HUDEP-2 (cell line): Measurements from ENCODE around the gene JAK1.

Experiments used
- DNase-seq, 76 experiments: peaks; one replicate each; lab custom pipeline; 2025; ENCODE audit not compliant: unreplicated experiment in 76 of 76; lab: John Stamatoyannopoulos, UW

The JAK1 gene

DNA sequence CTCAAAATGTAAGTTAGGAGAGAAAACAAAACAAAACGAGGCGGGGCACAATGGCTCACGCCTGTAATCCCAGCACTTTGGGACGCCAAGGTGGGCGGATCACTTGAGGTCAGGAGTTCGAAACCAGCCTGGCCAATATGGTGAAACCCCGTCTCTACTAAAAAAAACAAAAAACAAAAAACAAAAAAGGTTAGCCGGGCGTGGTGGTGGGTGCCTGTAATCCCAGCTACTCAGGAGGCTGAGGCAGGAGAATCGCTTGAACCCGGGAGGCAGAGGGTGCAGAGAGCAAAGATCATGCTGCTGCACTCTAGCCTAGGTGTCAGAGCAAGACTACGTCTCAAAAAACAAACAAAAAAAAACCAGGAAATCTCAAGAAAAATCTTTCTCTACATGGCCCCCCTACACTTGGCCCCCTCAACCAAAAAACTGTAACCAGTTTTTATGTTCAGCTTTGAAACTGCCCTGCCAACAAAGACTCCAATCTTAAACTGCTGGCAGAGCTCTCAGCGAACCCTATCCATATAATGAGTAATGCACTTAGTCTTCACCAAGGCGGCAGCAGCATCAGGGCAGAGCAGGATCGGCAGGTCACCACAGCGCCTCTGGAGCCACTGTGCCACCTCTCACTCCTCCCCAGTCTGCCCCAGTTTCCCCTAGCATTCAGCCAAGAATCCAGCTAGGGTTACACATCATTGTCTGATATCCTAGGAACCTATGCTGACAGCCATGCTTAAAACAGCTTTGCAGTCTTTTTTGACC, 71.7 kb downstream of the JAK1 start:
- DNase-seq = no peak

DNA sequence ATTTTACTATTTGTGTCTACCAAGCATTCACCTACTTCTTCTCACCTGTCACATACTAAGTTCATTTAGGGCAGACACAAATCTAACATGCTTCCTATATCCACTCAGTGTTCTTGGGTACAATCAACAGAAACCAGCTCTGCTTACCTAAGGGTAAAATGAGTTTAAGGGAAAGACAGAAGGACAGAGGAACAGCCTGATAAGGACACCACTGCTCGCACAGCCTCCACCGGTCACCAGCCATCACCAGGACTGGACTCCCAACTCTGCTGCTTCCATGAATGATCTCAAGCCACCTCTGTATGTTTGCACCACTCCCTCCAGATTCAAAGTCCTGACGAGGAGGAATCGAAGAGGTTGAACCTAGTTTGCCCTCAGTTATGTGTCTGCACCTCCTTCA, 72.4 kb downstream of the JAK1 start:
- DNase-seq = no peak

DNA sequence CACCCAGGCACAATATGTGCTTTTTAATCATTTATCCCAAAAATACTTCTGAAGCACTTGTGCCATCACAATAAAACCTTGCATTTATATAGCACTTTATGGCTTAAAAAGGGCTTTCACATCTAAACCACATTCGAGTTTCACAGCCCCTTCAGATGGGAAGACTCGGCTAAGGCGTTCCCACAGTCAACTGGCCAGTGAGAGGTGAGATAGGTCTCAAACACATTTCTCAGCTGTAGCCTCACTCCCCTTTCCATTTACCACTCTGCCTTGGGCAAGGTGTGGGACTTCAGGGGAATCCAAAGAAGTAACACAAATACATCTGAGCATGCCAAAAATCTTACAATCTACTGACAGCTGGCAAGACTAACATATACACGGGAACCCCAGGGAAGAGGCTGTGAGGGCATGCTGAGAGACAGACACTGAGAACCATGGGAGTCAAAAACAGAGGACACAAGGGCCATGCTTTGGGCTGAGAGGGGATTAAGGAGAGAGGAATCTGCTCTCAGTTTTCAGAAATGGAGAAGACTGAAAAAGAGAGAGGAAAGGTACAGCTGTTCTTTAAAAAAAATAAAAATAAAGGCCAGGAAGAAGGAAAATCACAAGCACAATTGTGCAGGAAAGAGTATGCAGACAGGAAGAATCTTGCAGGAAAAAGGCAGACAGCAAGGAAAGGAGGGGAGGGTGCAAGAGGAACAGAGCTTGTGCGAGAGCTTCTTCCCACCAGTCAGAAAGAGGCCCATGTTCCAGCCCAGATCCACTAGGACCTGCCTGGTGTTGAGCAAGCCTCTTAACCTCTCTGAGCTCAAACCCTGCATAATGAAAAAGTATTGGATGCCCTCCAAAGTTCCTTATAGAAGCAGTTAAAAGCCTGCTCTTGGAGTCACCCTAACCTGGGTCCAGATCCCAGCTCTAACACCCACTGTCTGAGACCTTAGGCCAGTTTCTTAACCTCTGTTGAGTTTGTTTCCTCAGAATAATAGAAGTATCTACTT, 73.5 kb downstream of the JAK1 start:
- DNase-seq = no peak

DNA sequence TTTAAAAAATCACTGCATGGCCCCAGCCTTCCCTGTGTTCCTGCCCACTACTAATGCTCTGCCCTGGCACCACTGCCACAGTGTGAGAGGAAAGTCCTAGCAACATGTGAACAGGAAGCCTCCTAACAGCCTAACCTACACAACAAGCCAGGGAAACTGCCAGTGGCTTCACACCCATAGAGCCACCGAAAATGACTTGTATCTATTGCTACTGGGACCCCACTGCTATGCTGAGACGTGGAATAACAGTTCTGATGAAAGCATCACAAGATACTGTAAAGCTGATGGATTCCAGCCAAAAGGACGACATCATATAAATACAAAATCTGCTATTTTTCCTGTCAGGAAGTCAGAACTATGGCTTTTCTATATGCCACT, 74.9 kb downstream of the JAK1 start:
- no peak for DNase-seq

DNA sequence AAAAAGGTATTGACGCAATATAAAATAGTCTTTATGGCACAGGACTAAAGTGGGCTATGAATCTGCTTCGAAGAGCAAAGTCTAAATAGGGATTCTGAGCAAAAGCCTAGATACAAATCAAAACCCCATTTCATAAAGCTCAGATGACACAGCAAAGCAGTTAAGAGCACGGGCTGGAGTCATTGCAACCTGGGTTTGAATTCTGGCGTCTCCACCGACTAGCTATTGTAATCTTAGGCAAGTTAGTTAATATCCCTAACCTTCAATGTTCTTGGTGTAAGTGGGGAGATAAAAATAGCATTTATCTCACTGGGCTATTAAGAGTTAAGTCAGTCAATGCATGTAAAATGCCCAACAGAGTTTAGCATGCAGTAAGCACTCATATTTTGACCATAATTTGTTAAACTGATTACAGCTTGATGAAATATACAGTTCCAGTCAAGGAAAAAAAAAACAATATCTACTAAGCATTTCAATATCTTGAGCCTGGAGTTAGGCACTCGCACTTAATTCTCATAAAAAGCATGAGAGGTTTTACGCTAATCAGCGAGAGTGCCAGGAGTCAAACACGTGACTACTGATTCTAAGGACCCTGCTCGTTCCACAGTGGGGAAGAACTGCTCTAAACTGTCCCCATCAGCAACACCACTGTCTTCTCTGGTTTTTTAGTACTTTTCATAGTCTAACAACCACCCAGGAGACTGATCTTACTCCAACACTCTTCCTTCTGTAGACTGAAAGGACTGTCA, 75.5 kb downstream of the JAK1 start:
- DNase-seq = no peak

DNA sequence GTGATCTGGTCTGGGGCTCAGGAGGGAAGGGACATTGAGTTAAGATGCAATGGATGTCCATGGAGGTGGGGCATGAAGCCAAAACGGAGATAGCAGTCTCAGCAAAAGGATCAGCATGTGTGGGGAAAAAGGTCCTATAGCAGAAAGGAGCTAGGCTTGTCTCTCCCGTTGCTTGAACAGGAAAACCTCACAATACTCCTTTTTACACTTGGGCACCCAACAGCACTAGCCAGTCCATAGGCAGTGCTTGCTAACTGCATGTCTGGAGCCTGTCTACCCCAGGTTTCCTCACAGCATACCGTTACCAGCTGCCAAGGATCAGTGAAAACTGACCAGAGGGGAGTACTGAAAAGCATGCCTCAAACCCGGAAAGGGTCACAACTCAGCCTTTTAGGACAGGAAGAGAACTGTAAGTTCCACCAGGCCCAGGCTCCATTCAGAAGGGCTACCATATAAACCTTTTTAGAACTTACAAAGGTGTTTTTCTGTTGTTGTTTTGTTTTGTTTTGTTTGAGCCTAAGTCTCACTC, 78.6 kb downstream of the JAK1 start:
- no peak for DNase-seq

DNA sequence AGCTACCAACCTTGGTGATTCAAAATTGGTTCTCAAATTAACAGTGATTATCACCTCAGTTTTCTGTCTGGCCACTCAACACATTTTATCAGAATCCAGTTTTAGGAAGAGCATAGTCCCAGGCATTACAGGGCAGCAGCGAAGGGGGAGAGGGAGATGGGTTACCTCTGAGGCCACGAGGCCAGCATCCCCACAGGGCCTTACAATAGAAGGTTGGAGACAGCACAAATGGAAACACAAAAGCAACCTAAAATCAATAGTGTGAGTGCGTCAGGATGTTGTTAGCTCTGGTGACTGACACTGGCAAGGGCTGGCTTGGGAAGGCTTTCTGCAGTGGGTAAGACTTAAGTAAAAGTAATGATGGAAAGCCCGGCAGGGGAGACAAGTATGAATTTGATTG, 79.5 kb downstream of the JAK1 start:
- no peak for DNase-seq

DNA sequence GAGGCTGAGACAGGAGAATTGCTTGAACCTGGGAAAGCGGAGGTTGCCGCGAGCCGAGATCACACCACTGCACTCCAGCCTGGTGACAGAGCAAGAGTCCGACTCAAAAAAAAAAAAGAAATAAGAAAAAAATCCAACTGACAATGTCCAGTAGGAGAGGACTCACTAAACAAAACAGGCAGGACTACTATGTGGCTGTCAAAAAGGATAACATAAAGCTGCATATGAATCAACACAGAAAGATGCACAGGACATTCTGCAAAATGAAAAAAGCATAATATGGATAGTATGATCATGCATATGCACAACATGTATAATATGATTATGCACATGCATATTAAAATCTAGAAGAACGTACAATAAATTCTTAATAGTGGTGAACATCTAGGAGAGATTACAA, 80.7 kb downstream of the JAK1 start:
- no peak for DNase-seq

DNA sequence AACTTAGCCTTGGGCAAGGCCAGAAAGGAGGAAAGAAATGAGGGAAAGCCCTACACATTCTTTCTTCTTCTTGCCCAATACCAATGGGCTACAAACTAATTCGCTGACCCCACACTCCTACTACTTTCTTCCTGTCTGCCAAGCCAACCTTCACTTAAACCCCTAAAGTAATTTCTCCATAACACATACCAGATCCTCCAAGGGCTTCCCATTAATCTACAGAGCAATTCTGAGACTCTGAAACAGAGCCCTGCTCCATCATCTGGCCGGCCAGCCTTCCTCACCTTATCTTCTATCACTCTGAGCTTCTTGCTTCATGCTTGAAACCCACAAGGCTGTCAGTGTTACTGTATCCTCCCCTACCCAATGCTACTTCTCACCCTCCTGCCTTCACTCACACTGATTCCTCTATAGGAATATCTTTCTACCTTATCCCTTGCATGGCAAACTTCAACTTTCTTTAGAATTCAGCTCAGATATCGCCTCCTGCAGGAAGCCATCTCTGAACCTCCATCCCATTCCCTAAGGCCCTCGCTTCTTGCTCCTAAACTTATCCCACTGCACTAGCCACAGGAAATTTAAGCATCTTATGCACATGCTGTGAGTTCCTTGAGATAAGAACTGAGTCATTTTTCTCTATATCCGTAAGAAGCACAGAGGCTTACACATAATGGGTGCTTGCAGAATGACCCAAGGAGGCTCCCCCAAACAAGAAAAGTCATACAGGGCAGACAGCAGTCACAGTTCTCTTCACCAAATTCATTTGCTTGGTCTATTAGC, 81.9 kb downstream of the JAK1 start:
- DNase-seq = no peak

DNA sequence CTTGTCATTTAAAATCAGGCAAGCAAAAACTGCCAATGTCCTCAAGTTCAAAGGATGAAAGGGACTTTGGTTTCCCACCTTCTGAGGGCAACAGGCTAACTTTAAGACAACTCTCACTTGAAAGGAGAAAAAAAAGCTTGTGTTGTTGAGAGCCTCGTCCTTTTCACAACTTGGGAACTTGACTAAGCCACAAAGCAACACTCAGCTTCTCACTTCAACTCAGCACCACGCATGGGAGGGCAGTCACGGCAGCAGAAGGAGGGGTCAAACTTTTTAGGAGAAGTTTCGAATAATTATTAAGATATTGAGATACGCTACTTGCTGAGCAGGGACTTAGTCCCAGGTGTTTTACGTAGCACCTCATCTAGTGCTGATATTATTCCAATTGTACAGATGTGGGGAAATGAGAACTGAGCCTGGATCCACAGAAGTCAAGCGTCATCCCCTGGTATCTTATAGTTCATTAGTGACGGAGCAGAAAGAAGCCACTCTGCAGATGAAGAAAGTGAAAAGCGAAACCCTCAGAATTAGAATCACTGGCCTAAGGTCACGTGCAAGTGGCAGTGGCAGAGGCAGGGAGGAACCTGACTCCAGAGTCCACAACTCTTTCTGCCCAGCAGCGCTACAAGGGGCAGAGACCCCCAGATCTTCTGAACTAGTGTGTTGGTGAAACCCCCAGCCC, 83.6 kb downstream of the JAK1 start:
- DNase-seq = no peak

DNA sequence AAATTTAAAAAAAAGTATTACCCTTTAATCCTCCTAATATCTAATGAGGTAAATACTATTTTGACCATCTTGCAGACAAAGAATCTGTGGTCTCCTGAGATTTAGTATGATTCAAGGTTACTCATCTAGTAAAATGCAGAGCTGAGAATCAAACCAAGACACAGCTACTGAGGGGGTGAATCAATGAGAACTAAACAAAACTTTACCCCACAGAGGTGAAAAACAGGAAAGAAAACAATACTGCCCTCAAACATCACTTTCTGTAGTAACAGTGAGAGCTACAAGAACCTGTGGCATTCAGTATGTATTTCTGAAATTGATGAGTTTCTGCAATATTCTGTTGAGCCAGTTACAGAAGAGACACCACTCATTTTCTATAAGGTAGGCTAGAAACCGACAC, 85.1 kb downstream of the JAK1 start:
- no peak for DNase-seq

DNA sequence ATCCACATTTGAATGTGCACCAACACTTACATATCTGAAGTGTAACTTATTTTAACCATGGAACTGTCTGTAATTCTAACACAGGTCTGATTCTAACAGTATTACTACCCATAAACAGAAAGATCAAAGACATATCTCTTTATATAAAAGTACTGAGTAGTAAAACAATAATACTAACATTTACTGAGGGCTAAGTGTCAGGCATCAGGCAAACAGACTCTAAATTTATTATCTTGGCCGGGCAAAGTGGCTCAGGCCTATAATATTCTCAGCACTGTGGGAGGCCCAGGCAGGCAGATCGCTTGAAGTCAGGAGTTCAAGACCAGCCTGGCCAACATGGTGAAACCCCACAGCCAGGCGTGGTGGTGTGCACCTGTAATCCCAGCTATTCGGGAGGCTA, 85.9 kb downstream of the JAK1 start:
- DNase-seq = no peak

DNA sequence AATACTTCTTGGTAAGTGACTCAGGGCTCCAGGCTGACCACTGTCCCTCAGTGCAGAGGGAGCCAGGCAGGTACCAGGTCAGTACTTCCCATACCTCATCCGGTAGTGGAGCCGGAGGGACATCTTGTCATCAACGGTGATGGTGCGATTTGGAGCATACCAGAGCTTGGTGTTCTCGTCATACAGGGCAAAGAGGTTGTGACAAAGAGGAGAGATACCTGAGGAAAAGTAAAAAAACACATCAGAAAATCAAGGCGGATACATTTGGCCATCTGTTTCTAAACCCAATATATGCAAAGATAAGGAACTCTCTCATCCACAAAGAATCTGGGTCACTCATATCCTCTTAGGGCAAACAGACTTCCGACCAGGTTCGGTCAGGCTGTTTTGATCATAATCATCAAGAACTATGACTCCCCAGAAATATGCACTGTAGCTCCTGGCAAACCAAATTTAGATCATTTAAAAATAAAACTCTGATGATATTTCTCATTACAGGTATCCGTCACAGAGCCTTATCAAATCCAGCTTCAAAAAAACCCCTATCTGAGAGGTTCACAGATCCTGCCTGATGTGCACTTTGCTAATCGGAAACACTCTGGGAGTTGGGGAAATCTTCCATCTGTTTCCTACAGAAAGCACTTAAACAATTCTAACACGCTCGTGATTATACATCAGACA, 87.3 kb downstream of the JAK1 start:
- DNase-seq = no peak

DNA sequence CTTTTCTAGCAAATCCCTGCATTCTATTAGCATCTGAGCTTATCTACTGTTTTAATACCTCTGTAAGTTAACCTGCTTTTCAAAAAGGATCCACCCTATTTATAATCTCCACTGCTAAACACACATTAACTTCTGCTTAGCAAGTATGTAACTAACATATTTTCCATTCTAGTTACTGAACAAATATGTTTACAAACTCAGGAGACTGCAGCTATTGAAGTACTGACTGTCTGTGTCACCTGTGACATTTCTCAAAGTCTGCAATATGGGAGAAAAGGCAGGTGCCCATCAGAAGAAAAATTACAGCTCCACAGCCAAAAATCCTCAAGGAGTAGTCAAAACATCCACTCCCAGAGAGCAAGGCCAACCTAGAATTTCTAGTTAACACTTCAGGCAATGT, 88.3 kb downstream of the JAK1 start:
- DNase-seq = no peak

DNA sequence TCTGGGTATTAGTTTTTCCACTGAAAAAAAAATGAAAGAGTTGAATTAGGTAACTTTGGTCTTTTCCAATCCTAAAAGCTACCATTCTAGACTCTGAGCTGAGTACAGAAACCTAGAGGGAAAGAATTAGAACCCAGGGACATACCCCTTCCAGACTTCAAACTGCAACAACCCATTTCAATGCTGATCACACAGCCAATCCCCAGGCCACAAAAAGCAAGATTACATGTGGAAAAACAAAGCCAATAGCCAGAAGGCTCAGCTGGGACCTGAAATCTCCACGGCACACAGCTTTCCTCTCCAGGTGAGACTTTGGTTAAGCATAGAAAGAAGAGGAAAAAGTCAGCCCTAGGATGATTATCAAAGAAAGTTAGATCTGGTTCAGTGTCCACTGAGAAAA, 88.8 kb downstream of the JAK1 start:
- no peak for DNase-seq

DNA sequence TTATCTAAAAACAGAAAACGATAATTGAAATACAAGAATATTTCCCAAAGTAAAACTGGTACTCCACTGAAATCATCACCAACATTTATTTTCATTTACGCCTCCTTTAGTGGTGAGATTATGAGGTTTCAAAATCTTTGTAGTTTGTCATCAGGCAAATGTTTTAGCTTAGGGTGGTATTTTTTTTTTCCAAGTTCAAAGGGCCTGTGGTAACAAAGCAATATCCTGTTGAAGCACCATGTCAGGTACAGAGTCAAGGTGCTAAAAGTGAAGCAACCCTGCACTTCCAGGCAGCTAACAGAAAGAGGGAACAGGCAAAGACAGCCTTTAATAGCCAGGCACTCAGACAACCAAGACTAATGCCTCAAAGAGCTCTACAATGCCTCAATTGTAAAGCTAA, 89.2 kb downstream of the JAK1 start:
- no peak for DNase-seq

DNA sequence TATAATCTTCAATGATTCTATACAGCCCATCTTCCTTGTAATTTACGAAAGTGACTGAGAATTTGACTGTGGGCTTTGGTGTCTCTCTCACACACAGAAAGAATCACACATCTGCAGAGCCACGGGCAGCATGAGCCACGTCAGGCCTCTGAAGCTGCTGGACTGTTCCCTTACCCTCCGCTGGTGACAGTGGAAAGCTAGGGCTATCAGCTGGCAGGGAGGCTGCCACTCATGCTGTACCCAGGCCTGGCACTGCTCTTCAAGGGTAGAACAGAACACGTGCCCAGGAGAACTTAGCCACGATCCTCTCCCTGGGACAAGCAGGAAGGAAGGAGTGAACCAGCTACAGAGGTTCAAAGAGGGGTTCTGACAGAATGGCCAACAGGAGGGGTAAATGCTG, 90.7 kb downstream of the JAK1 start:
- no peak for DNase-seq

DNA sequence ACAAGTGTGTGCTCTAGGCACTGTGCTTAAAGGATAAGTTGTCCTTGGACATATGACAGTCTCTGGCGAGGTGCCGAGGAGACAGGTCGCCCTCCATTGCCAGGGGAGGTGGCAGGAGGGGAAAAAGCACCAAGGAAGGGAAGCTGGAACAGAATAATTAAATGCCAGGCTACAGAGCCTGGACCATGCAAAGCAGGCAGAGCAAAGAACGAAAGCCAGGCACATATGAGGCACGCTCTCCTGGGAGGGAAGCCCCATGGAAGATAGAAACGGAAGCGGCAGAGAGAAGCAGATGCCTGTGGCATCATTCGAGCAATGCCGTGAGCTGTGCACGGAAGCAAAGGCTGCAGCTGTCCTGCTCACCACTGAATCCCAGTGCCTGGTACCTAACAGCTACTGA, 91.2 kb downstream of the JAK1 start:
- no peak for DNase-seq

DNA sequence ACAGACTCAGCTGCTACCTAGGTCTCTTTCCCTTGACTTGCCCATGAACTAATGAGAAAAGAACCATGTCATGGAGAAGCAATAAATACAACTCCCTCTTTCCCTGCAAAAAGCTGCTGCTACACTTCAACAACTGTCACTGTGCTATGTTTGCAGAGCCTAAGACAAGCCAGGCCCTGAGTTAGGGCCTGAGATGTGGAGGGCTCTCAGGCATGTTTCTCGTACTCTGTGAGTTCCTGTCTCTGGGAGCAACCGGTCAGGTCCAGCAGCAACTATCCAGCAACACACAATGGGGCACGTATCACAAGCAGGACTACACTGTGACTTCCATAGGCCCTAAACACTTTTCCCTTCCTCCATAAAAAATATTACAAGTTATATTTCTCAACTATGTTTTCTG, 91.7 kb downstream of the JAK1 start:
- no peak for DNase-seq
